NCI-H187 (cell line): ENCODE measurements around the gene ANKRD33.

ENCODE experiments used
- DNase-seq, 2 experiments: peaks; one replicate each; lab custom pipeline; 2025; lab: John Stamatoyannopoulos, UW

Gene ANKRD33

GRCh38 chr12:51920046-51920445 is 32.1 kb downstream of the ANKRD33 start:
- DNase-seq = no peak

GRCh38 chr12:51921017-51921725 is 33.3 kb downstream of the ANKRD33 start:
- no peak for DNase-seq

GRCh38 chr12:51922146-51922545 is 34.2 kb downstream of the ANKRD33 start:
- DNase-seq = no peak

DNA sequence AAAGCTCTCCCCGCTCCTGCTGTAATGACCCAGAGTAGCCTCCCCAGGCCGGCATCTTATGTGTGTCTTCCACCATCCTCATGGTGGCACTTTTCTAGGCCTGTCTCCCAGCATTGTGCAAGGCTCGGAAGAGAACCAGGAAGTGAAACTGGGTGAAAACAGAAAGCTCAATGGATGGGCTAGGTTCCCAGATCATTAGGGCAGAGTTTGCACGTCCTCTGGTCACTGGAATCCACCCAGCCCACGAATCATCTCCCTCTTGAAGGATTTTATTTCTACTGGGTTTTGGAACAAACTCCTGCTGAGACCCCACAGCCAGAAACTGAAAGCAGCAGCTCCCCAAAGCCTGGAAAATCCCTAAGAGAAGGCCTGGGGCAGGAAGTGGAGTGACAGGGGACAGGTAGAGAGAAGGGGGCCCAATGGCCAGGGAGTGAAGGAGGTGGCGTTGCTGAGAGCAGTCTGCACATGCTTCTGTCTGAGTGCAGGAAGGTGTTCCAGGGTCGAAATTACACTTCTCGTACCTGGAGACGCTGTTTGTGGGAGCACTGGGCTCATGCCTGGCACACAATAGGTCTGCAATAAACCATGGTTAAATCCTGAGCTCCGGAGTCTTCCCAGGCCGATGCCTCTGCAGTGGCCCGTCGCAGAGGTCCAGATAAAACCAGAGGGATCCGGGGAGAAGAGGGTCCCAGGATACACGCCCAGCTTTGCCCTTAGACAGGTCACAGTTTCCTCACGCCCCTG is 35.0 kb downstream of the ANKRD33 start:
- DNase-seq = no peak

GRCh38 chr12:51923506-51924365 is 35.8 kb downstream of the ANKRD33 start:
- no peak for DNase-seq

DNA sequence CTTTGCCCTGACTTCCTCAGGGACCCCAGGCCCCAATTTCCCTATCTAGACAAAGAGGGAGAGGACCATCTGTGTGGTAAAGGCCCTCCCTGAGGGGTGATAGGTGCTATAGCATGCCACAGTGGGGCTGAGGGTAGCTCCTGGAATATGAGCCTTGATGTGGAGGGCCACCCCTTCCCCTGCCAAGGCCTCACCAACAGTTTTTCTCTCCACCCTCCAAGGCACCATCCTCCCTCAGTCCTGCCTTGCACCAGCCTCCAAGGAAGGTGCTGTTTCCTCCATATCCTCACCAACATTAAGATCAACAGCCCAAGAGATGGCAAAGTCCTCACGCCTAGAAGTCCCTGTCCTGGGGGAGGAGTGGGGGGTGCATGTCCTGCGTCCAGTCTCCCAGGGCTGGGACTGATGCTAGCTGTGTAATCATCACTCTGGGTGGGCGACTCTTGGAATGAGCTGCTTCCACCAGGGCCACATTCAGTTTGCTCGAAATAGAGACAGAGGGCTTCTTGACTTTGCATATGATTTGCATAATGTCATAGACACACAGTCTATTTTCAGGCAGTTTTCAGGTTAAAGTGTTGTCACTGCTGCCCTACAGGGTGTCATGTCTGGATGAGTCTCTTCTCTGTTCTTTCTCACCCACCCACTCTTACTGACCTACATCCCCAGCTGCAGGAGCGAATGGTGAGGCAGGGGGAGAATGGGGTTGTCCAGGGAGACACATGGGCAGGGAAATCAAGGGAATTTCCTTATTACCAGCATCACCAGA is 36.8 kb downstream of the ANKRD33 start:
- DNase-seq = no peak

DNA sequence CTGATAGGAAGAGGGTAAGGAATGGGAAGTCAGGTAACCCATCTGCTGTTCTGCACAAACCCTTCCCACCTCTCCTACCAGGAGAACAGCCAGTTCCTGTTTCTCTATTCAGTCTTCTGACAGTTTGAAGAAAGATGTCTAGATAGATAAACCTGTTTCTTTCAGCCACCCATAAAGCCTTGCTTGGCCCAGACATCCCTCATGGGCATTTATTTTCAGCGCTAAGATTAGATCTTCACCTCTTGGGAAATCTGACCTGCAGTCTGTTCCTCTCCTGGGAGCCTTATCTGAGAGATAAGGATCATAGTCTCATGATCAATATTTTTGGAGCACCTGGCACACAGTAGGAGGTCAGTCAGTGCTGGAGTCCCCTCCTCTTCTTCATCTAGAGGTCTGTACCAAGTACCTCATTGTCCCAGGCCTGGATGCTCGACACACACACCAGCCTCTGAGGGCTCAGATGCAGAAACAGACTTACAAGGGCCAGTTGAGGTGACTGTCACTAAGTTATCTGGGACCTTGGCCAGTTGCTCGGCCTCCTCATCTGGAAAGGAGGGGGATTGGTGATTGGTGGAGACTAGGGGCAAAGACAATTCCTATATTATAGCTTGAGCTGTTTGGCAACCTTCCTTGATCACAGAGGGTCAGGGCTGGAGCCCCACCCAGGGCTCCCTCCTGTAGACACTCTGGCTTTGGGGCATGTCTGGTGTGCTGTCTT is 37.6 kb downstream of the ANKRD33 start:
- DNase-seq = no peak

GRCh38 chr12:51926064-51926632 is 38.2 kb downstream of the ANKRD33 start:
- DNase-seq = no peak

DNA sequence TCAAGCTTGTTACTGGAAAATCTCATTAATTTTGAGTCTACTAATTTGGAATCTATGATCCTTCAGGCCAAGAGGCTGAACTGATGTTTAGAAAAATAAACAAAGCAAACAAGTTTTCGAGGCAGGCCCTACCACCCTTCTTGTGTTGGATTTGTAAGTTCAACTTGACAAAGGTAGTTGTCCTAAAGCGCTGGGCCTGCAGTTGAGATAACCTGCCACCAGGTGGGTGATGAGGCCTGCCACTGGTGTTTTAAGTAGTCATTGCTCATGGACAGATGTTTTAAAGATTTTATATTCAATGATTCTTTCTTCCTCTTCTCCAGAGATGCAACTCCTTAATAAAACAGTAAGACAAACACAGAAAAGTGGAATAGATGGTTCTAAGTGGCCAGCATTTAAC is 38.8 kb downstream of the ANKRD33 start:
- DNase-seq = no peak

DNA sequence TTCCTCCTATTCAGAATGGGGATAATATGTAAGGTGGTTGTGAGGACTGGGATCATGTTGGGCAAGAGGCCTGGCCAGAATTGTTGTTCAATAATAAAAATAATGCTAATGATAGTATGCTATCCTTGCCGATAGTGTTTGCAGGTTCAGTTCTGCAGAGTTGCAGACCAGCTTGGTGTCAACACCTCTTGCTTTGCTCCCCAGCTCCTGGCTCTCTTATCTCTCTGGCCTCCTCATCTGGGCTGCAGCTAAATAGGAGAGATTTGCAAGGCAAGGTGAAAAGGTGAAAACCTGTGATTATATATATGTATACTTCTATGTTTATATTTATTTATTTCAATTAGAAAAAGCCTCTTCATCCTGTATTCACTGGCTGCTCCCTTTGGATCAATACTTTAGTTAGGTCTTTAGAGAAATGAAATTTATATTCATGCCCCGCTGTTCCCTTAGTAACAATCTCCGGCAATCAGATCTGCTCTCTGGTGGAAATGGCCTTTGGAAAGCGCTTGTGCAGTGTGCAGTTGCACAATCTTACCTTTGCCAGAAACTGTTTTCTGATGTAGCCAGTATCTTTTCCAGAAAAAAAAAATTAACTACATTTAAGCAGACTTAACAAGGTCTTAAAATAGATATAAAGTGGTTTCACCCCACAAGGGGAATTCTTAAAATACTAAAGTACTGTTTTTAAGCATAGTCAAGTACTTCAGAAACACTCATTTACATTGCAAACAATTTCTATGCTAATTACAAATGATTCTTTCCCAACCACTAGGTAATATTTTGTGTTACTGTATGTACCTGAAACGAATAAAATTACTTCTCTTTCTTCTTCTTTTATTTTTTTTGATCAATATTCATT is 44.5 kb downstream of the ANKRD33 start:
- DNase-seq = no peak

DNA sequence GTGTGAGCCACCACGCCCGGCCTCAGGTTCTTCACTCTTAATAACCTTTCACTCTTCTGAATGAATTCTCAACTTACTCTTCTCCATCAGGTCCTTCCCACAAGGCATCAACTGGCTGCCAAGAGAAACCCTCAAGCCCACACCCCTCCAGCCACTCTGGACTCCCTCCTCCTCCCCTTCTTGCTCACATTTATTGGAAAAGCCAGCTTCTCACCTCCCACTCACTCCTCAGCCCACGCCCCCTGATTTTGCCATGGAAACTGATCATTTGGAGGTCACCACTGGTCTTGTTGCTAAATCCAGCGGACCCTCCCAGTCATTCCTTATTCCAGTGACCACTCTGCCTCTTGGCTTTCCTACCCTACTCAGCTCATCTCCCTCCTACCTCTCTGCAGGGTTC is 46.2 kb downstream of the ANKRD33 start:
- DNase-seq = no peak

DNA sequence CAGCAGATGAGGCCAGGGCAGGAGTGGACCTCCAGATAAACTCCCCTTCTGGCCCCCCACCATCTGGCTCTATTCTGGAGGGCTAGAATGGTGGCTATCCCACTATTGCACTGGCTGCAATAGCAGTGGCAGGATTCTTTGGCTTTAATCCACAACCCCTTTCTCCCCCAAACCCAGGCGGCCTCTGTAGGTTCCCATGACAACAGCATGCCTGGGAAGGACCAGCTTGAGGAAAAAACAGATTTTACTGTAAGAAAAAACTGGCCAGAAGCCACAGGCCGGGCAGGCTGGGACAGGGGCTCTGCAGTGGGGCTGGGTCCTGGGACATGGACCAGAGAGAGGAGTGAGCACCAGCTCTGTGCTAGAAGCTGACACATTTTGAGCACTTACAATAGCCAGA is 50.0 kb downstream of the ANKRD33 start:
- no peak for DNase-seq

DNA sequence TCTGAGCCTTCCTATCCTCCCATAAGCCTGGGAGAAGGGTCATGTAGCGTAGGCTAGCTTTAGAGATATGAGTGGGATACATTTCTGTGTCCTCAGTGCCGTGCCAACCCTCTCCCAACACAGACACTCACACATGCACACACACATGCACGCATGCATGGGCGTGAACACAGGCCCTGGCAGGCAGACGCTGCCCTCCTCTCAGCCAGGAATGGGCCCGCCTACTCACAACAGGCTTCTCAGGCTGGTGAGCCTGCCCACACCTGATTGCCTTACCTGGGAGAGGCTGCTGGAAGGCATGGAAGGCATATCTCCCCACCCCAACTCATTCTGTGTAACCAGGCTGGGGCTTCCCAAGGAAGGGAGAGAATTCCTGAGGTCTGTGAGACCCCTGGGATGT is 50.8 kb downstream of the ANKRD33 start:
- DNase-seq = no peak

- peak; percentile 68 to 86 for DNase-seq
These were observed 53.2 kb downstream of the ANKRD33 start for GRCh38 chr12:51941011-51941581.
